ENCODE results near the gene LIPE.
A peak's percentile ranks its signal among the peaks of the same experiment; 100 is the strongest.

The LIPE gene

DNA sequence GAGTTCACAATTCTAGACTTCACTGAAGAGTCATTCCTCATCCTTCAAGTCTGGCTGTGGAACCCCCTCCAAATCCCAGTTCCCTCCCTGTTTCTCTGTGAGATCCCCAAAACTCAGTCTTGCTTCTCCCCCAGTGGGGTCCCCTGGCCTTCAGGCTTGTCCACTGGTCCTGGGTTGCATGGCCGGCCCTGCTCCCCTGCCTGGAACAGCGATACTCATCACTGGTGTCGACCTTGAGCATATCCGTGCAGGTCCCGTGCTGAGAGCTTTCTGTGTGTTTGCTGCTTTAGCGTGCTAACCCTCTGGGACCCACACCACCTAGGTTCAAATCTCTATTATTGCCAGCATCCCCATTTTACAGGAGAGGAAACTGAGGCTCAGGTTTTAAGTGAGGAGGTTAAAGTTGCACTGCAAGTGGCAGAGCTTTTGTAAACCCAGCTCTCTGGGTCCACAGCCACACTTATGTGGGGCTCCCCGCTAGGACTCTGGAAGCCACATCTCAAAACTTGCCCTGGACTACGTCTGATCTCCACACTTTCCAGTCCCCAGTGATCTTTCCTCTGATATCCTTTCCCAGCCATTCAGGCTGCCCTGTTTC lies 15.5 kb downstream of the LIPE start:
- no peak for DNase-seq

DNA sequence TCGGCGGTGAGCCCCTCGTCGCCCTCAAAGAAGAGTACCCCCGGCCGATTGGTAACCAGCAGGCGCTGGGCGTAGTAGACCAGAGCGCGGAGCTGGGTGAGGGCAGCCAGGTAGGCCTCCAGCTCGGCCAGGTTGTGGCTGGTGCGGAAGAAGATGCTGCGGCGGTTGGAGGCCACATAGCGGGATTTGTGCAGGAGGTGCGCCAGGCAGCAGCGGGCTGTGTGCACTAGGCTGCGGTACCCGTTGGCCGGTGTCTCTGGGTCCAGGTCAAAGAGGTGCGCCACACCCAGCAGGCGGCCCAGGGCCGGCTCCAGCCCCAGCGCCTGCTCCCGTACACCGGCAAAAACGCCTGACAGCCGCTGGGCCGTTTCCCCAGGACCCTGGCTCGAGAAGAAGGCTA lies 16.8 kb downstream of the LIPE start:
- DNase-seq: no peak

DNA sequence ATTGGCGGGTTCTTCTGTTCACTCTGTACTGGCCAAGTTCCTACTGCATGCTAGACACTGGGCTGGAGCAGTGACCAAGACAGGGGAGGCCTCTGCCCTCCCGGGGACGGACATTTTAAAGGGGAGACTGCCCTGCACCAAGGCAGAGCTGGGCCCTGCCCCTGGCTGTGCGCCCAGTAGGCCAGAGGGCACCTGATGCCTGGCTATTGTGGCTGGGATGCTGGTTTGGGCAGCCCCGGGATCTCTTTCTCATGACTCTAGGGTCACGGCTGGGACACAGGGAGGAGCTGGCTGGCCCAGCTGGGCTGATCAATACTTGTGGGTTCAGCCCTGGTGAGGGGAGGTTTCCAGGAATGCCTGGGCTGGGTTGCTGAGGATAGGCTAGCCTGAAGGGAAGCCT lies 17.7 kb downstream of the LIPE start:
- no peak for DNase-seq

DNA sequence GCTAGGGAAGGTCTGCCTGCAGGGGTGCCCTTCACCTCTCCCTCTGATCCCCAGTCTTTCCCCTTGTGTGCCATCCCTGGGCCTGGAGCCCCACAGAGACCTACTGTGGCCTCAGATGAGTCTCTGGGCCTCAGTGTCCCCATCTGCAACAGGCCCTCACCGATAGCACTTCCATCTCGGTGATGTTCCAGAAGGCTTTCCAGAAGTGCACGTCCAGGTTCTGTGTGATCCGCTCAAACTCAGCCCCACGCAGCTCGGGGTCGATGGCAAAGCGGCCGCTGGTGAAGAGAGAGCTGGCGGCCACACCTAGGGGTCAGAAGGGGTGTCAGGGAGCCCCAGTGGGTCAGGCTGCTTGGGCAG lies 19.4 kb downstream of the LIPE start:
- DNase-seq: no peak

DNA sequence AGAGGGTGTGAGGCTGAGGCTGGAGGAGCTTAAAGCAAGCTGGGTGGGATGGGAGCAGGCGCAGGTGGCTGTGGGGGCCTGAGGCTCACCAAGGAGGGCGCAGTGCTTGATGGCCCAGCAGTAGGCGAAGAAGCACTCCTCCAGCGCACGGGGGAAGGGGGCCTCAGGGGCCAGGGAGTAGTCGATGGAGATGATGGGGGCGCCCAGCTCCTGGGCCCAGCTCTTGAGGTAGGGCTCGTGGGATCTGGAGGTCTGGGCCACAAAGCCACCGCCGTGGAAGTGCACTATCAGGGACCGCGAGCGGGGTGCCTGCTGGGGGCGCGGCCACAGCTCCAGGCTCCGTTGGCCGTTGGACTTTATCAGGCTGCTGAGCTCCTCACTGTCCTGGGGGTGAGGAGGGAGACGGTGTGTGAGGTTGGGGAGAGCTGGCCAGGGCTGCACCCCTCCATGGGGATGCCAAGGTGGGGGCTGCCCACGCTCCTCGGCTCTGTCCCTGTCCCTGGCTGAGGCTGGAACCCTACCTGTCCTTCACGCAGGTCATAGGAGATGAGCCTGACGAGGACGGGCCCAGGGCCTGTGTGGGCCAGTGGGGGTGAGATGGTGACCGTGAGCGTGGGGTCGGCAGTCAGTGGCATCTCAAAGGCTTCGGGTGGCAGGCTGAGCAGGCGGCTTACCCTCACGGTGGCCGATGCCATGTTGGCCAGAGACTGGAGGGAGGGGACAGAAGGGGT lies 19.9 kb downstream of the LIPE start:
- no peak for DNase-seq

DNA sequence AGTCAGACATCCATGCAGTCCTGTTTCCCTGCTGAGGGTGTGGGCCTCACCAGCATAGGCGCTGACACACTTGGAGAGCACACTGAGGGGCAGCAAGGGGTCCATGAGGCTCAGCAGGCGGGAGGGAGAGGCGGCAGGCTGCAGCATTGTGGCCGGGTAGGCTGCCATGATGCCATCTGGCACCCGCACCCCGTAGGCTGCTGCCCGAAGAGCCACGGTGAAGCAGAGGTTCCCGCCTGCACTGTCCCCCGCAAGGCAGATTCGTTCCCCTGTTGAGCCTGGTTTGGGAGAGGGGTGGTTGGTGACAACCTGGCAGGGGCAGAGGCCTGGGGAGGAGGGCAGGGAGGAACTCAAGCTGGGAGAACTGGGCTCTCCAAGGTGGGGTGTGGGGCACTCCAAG lies 21.1 kb downstream of the LIPE start:
- no peak for DNase-seq

DNA sequence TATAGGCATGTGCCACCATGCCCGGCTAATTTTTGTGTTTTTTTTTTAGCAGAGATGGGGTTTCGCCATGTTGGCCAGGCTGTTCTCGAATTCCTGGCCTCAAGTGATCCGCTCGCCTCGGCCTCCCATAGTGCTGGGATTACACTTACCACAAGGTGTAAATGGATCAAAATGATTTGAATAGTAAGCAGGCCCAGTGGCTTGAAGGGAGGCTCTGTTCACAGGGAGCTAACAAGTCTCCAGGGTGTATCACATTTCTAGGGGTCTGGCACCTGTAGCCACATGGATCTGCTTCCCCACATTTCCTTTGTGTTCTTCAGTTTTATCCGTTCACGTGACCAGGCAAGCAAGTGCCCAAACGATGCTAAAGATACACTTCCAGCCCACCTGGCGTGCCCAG lies 23.6 kb downstream of the LIPE start:
- DNase-seq: no peak

DNA sequence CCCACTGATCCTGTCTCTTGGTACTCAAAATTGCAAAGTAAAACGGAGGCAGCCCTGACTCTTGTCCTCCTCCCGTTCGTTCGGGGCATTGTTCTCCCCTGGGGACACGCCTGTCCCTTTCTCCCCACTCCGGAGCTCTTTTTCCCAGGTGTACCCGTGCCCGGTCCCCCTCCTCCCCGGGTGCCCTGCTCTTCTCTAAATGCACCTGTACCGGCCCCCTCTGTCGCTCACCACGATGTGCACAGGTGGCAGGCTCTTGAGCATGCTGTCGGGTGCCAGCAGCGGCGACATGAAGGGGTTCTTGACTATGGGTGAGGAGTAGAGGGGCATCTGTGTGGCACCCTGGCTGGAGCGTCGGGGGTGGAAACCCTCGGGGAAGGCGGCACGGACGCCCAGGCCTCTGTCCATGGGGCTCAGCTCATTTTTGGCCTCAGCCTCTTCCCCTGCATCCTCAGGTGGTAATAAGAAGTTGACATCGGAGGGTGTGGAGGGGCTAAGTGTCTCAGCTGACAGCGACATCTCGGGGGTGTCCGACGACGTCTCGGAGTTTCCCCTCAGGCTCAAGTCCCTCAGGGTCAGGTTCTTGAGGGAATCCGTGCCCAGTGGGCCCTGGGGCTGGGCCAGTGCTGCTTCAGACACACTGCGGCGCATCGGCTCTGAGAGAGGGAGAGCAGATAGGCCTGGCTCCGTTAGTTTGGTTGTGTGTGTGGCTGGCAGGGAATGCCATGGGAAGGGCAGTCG lies 24.6 kb downstream of the LIPE start:
- DNase-seq: no peak

DNA sequence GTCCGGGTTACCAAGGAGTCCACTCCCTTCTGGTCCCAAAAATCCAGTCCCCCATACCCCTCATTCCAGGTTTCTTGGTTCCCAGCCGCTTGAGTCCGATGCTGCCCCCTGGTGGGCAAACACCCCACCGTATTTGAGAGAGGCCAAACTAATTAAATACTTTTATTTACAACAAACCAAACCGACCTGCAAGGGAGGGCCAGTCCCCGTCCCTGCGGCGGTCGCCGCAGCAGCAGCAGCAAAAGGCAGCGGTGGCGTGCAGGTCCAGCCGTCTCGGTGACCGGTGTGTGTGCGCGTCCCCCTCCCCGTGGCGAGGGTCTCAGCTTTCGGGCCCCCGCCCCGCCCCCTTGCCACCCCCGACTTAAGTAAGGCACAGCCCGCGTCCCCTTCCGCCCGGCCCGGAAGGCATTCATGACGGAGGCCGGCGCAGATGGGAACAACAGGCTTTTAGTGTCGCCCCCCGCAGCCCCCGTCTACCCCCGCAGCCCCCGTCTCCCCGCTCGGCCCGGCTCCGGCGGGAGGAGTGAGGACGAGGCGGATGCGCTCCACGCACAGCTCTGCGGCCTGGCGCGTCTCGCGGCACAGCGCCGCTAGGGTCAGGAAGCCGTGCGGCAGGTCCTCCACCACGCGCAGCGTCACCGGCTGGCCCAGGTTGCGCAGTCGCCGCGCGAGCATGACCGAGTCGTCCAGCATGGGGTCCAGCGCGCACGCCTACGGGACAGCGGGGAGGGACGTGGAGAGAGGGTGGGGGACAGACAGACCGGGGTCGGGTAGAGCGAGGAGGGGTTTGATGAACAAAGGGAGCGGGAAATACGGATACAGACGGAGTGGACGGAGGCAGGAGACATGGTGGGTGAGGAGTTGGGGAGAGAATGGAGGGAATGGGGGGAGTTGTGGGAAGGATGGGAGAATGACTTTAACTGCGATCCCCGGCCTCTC lies 25.6 kb downstream of the LIPE start:
- peak; percentile 85 for DNase-seq

DNA sequence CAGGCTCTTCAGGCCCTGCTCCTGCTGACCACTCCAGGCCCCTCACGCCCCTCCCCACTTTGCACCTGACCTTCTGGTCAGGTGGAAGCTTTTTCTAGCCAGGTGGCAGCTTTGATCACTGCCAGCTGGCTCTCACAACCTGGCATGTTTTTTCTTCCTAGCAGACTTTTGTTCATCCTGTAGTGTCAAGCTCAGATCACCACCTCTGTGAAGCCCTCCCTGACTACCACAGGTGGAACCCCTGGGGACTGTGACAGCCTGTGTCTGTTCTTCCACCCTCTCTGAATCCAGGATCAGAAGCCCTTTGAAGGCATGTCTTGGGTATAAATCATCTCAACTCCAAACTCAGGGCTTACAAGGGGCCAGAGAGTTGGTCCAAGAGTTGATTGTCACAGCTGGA lies 26.8 kb downstream of the LIPE start:
- DNase-seq: no peak

DNA sequence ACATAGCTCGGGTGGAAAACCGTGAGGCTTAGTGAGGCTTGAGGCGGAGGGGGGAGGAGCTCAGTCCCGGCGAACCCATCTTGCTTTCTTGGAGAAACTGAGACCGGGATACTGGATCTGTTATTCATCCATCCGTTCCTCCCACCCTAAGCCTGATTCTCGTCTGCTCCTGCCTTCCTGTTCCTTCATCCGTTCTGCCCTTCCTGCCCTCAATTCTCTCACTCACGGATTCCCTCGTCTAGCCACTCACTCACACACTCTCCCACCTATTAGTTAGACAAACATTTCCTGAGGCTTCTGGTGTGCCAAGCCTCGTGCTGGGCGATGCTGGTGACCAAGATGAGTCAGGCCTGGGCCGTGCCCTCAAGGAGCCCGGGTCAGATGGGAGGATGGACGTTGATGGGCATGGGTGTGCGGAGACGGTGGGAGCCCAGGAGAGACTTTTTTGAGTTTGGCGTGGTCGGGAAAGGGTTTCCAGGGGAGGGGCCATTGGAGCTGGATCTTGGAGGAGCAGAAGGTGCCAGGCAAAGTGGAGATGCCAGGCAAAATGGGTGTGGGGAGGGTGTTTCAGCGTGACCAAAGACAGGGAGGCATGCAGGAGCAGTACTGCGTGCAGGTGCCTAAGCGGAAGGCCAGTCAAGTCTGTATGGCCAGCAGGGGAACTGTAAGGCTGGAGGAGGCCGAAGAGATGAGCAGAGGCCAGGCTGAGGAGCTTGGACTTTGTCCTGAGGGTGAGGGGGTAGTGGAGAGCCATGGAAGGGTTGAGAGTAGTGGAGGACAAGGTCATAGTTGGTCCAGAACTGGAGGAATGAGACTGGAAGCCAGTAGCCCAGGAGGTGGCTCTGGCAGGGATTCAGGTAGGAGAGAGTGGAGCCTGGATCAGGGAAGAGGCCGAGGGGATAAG lies 29.7 kb downstream of the LIPE start:
- no peak for DNase-seq

DNA sequence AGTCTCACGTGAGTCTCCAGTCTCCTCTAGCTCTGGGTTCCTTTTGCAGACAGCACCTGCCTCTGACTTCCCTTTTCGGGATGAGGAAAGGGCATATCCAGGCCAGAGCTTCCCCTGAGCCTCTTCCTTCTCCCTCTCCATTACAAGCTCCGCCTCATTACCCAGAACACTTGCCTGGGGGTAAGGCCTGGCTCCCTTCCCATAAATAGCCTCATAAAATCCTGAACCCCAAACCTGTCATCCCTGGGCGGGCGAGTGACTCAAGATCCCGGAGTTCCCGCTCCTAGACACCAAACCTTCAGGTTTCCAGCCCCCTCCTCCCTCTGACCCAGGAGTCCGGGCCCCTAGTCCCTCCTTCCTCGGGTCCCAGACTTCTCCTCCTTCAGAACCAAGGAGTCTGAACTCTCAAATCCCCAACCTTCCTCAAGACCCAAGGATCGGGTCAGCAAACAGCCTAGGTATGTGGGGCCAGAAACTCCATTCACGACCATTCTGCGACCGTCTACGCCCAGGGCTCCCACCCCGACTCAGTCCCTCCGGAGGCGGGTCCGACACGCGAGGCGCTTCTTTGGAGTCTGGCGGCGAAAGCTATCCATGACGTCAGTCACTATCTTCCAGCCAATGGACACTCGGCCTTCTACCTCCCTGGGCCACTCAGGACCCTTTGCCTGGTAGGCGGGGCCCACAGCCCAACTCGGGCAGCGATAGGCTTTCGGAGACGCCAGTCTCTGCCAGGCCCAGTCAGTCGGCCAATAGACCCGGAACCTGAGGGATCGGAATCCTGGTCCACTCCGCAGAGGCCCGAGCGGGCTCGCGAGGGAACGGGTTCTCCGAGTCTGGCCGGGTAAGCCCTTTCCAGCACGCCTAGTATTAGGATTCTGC lies 30.6 kb downstream of the LIPE start:
- peak; percentile 99 to 100 for DNase-seq

DNA sequence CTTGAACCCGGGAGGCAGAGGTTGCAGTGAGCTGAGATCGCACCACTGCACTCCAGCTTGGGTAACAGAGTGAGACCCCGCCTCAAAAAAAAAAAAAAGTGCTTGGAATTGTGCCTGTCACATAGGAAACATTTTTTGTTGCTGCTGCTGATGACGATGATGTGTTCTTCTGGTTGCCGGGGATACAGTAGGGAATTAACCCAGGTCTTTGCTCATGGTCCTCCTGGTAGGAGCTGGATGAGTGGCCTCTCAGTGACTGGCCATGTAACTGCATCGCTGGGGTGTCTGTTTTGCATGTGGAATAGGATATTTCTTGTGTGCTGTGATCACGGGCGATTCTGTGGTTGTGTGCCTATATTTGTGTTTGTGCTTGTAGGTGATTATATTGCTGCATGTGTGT lies 32.4 kb downstream of the LIPE start:
- no peak for DNase-seq

DNA sequence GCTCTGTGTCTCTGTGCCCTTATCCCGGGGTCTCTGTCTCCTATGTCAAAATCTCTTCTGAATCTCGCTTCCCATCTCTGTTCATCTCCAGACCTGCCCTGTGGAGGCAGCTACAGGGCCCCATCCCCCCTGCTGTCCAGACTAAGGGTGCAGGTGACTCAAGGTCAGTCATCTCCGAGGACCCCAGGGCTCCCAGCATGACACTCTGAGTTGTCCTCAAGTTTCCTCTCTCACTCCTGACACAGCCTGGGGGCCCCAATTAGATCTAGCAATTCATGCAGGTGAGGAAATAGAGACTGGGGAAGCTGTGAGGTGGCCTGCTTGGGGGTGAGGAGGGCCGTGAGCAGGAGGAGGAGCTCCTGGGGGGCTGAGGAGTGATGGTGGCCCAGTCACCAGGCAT lies 35.0 kb downstream of the LIPE start:
- DNase-seq: no peak

DNA sequence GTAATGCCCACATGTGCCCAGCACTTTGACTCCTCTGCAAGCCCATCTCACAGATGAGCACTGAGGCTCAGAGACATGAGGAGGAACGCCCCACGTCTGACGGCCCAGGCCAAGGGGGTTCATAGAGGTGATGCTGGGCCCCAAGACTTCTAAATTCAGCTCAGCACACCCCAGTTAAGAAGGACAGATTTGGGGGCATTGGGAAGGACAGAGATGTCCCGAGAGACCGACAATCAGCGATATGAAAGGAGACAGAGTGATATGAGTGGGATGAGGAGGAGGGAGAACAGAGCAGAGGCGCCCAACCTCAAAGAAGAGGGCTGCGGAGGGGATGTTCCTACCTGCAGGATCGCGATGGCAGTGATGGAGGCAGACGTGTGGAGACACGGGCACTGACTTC lies 37.3 kb downstream of the LIPE start, which contains the start of gene CNFN:
Gene CNFN, minus strand, starts transcription at position 399 of the 400 bp plus-strand sequence. CDS start 1,260 bp downstream, outside the sequence.
- DNase-seq: no peak

DNA sequence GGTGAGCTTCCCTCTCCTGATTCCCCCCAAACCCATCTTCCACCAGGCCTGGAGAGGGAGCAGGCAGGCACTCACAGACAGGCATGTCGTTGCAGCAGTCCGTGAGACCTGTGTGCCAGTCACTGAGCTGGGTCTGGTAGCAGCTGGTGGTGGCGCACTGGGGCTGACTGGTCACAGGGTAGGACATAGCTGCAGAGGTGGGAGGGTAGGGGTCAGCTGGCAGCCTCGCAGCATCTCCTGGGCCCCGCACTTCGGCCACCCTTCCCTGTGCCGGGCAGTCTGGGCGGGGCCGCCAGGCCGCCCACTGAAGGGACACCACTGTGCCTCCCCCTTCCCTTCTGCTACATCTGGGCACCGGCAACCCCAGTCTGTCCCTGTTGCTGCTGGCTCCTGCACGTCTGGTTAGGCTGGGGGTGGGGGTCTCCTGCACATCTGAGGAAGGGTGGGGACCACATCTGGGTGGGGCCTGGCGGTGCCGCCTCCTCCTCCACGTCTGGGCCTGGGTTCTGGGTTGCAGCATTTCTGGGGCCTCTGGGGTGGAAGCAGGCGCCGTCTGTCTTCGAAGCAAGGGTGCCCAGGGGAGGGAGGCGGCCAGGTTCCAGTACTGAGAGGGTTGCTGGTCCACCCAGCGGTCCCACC lies 38.2 kb downstream of the LIPE start:
- DNase-seq: no peak

DNA sequence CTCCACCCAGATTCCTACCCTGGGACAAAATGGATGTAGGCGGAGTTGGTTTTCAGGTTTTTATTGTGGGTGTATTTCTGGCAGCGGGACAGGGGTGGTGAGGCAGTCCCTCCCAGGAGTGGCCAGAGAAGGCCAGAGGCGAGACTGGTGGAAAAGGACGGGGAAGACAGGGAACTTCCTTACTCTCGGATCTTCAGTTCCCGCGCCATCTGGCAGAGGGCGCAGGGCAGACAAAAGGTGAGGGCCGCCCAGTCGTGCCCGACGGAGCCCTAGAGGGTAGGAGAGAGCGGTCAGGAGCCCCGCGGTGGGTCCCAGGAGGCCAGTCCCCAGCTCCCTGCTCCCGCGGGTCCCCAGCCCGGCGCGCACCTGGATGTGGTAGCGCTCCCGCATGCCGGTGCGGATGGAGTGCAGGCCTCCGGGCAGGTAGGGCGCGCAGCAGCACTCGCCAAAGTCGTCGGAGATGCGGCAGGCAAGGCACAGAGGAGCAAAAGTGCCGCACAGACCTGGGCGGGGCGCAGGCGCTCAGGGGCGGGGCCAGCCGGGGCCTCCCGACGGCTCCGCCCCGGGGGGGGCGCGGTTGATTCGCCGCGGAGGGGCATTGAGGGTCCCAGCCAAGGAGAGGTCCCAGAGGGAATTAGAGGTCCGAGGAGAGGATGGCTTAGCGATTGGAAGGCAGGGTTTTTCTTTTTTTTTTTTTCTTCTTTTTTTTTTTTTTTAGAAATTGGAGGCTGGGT lies 40.0 kb downstream of the LIPE start:
- DNase-seq: peak; percentile 83 to 85

DNA sequence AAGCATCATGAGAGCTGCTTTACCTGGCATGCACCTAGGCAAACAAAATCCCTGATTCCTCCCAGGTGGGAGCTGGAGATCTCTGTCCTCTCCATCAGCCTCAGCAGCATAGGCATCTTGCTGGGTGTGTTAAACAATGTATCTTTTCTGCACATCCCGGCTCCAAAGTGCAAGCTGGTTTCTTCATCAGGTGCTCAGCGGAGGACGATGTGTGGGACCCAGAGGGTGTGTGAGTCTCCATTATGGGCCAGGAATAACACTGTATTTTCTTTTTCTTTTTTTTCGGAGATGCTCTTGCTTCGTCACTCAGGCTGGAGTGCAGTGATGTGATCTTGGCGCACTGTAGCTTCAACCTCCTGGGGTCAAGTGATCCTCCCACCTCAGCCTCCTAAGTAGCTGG lies 47.0 kb downstream of the LIPE start:
- no peak for DNase-seq

Data from activated T-cell treated with anti-CD3 and anti-CD28 coated beads, Interleukin-2, amount 50 U/mL, for 48 hours (primary cell).